Measurements from ENCODE around the gene EHBP1.
"Not testable (repeated sequence)": the region's sequence is repeated elsewhere in the genome, so short reads cannot be mapped to it uniquely, and the experiment has no call there.

The EHBP1 gene

GRCh38 chr2:63019686-63020085 is 314.2 kb downstream of the EHBP1 start:
- DNase-seq (ENCODE audit: low spot score): not testable (repeated sequence)

GRCh38 chr2:63023444-63023843 is 317.9 kb downstream of the EHBP1 start:
- peak; percentile 15 for DNase-seq (ENCODE audit: low spot score)

- DNase-seq (ENCODE audit: low spot score): no peak
Measured at GRCh38 chr2:63027220-63027619, 321.7 kb downstream of the EHBP1 start.

GRCh38 chr2:63029058-63029457 is 323.5 kb downstream of the EHBP1 start:
- peak; percentile 25 for DNase-seq (ENCODE audit: low spot score)

- DNase-seq (ENCODE audit: low spot score): no peak
Measured at GRCh38 chr2:63034526-63034925, 329.0 kb downstream of the EHBP1 start.

- DNase-seq (ENCODE audit: low spot score): no peak
Measured at GRCh38 chr2:63035169-63035568, 329.7 kb downstream of the EHBP1 start.

GRCh38 chr2:63035660-63036059 is 330.1 kb downstream of the EHBP1 start:
- no peak for DNase-seq (ENCODE audit: low spot score)

GRCh38 chr2:63038034-63038433 is 332.5 kb downstream of the EHBP1 start:
- DNase-seq (ENCODE audit: low spot score): no peak

- no peak for DNase-seq (ENCODE audit: low spot score)
Measured at GRCh38 chr2:63040586-63040985, 335.1 kb downstream of the EHBP1 start.

- DNase-seq (ENCODE audit: low spot score): no peak
Measured at GRCh38 chr2:63041592-63041991, 336.1 kb downstream of the EHBP1 start.

- DNase-seq (ENCODE audit: low spot score): no peak
Measured at GRCh38 chr2:63044362-63045327, 339.1 kb downstream of the EHBP1 start.

- no peak for DNase-seq (ENCODE audit: low spot score)
Measured at GRCh38 chr2:63046552-63046951, 341.0 kb downstream of the EHBP1 start.

GRCh38 chr2:63046961-63047320 is 341.4 kb downstream of the EHBP1 start:
- no peak for DNase-seq (ENCODE audit: low spot score)

- no peak for DNase-seq (ENCODE audit: low spot score)
Measured at GRCh38 chr2:63047321-63048279, 342.1 kb downstream of the EHBP1 start.

GRCh38 chr2:63048367-63049171 is 343.1 kb downstream of the EHBP1 start:
- DNase-seq (ENCODE audit: low spot score): no peak

- no peak for DNase-seq (ENCODE audit: low spot score)
Measured at GRCh38 chr2:63049211-63049969, 343.9 kb downstream of the EHBP1 start.

- peak; percentile 22 for DNase-seq (ENCODE audit: low spot score)
Measured at GRCh38 chr2:63049970-63050333, 344.4 kb downstream of the EHBP1 start.

- peak; percentile 77 for DNase-seq (ENCODE audit: low spot score)
Measured at GRCh38 chr2:63050334-63051041, 345.0 kb downstream of the EHBP1 start, which contains the start of gene OTX1. TSS of gene OTX1 (plus strand) at chr2:63050830. CDS start at chr2:63052991, 2,161 bp downstream.

- DNase-seq (ENCODE audit: low spot score): no peak
Measured at GRCh38 chr2:63051042-63051794, 345.7 kb downstream of the EHBP1 start.
